Gastrocnemius medialis (tissue), 4 donors: ENCODE data around the gene ZNF501. TPM values are rescaled to one million over a fixed set of nuclear protein-coding genes. Genes with fewer than 3 reads are reported as not detected.

Experiments
- ATAC-seq, 2 donors: fragments of 150-250 bp; one replicate each; pipeline ENCODE4 v1.9.1; 2016
- DNase-seq, 2 donors: peaks; one replicate each; pipeline ENCODE4 v3.0.0-alpha.2; 2019
- H3K27ac ChIP-seq, 4 donors: fragments of 200-600 bp; sonication (generic); 1 replicate in 1 of 4; 2 replicates in 3 of 4; pipeline ENCODE4 v1.5.1; 2016 to 2018; ENCODE audit warnings: mild to moderate bottlenecking in 2 of 4, moderate library complexity in 1 of 4
- H3K27me3 ChIP-seq, 3 donors: fragments of 200-600 bp; sonication (generic) in 2 of 3; 1 replicate in 1 of 3; 2 replicates in 2 of 3; pipeline versions ENCODE4 v1.5.1 to v1.6.0; 2016 to 2019; ENCODE audit warnings: mild to moderate bottlenecking in 1 of 3, moderate library complexity in 1 of 3
- H3K36me3 ChIP-seq, 2 donors: fragments of 200-600 bp; sonication (generic) in 1 of 2; one replicate each; pipeline ENCODE4 v1.5.1; 2017 to 2018
- H3K4me1 ChIP-seq, 2 donors: fragments of 200-600 bp; sonication (generic) in 1 of 2; one replicate each; pipeline ENCODE4 v1.5.1; 2016 to 2017; ENCODE audit warnings: mild to moderate bottlenecking in 2 of 2
- H3K4me3 ChIP-seq, 4 donors: fragments of 200-600 bp; sonication (generic) in 3 of 4; 1 replicate in 1 of 4; 2 replicates in 3 of 4; pipeline ENCODE4 v1.5.1; 2016 to 2019; ENCODE audit warnings: mild to moderate bottlenecking in 2 of 4
- H3K9me3 ChIP-seq, 3 donors: fragments of 200-600 bp; sonication (generic) in 2 of 3; 1 replicate in 1 of 3; 2 replicates in 2 of 3; pipeline ENCODE4 v1.5.1; 2016 to 2019
- CTCF ChIP-seq, 5 experiments: fragments of 450-650 bp in 3 of 5; fragments of 200-600 bp in 2 of 5; sonication (generic) in 2 of 5; IDR thresholded peaks in 4 of 5; conservative IDR thresholded peaks in 1 of 5; 1 replicate in 4 of 5; 2 replicates in 1 of 5; pipeline ENCODE4 v1.5.1; 2016 to 2019; ENCODE audit warnings: antibody characterized with exemption in 5 of 5, mild to moderate bottlenecking in 3 of 5, moderate library complexity in 3 of 5
- POLR2A ChIP-seq, 2 donors: fragments of 450-650 bp; IDR thresholded peaks; one replicate each; pipeline ENCODE4 v1.6.1; 2017; ENCODE audit warnings: antibody characterized with exemption in 2 of 2, mild to moderate bottlenecking in 2 of 2, moderate library complexity in 2 of 2
- in situ Hi-C, 4 donors: fragments of 200-750 bp; cut with MboI; loops; one replicate each; pipeline versions ENCODE4 v1.15.0 to v1.8.0; 2017; ENCODE audit warnings: low sequenced_read_pairs in 4 of 4
- intact Hi-C: fragments of 100-400 bp; cut with DNase I; formaldehyde crosslinking; loops from one replicate; pipeline ENCODE4 v1.15.1; 2023; ENCODE audit warnings: low total_unique reads
- total RNA-seq, 4 donors: library from RNA; depleted of rRNA; stranded (reverse); fragments of >200 nt; gene quantifications; one replicate each; pipeline versions ENCODE4 v1.1.0 to v1.2.3, GENCODE V29; 2016

The ZNF501 gene
- total RNA-seq, 4 donors from 2014 or later: 0.92 to 4.7 (median 1.4) TPM

- intact Hi-C loops: no loop called here
- H3K27me3 ChIP-seq: no peaks in the 10 kb centered on the region
- no peak for ATAC-seq
- DNase-seq: no peak
- H3K4me1 ChIP-seq: no peaks in the 10 kb centered on the region
- TF ChIP-seq CTCF (IDR thresholded peaks at IDR 0.05 in 4 of 5, conservative IDR thresholded peaks at IDR 0.05 in 1 of 5) (no peak), POLR2A (IDR thresholded peaks at IDR 0.05) (no peak)
- no peaks in the 10 kb centered on the region for H3K9me3 ChIP-seq
- no peak overlapping the region for H3K27ac ChIP-seq
- H3K36me3 ChIP-seq: no peaks in the 10 kb centered on the region
- H3K4me3 ChIP-seq: no peak overlapping the region
- in situ Hi-C loops: no loop called here
These were observed 53.5 kb downstream of the ZNF501 start for GRCh38 chr3:44782891-44783290.

Other genes starting within 250 kb of the ZNF501 start
- 1 to 10 TPM; 1.0 to 1.6 (median 1.4) TPM for gene ZKSCAN7, start 174.4 kb upstream of the ZNF501 start, total RNA-seq
- under 1 TPM; 0.13 to 0.39 (median 0.28) TPM for gene ZNF660, start 144.7 kb upstream of the ZNF501 start, total RNA-seq
- 10 to 100 TPM; 14.3 to 21.5 (median 19.6) TPM for gene ZNF197, start 104.6 kb upstream of the ZNF501 start, total RNA-seq
- 1 to 10 TPM; 2.6 to 8.1 (median 5.3) TPM for gene ZNF35, start 80.9 kb upstream of the ZNF501 start, total RNA-seq
- 1 to 10 TPM; 1.8 to 4.8 (median 1.9) TPM for gene ZNF502, start 17.0 kb upstream of the ZNF501 start, total RNA-seq
- gene KIAA1143, start 32.0 kb downstream of the ZNF501 start, total RNA-seq: 10 to 100 TPM; 28.5 to 36.2 (median 31.4) TPM
- gene KIF15, start 32.2 kb downstream of the ZNF501 start, total RNA-seq: 1 to 10 TPM in 1 of 4 donors, under 1 TPM in 3; 0.25 to 1.6 (median 0.38) TPM
- gene TMEM42, start 132.3 kb downstream of the ZNF501 start, total RNA-seq: 10 to 100 TPM in 3 of 4 donors, 1 to 10 TPM in 1; 7.2 to 19.7 (median 14.9) TPM
- not detected for gene TGM4, start 145.0 kb downstream of the ZNF501 start, total RNA-seq
- 10 to 100 TPM; 66.2 to 90.5 (median 74.5) TPM for gene ZDHHC3, start 246.5 kb downstream of the ZNF501 start, total RNA-seq
- 10 to 100 TPM; 57.4 to 80.3 (median 60.9) TPM for gene EXOSC7, start 246.6 kb downstream of the ZNF501 start, total RNA-seq